Activated CD4-positive, CD25-positive, alpha-beta regulatory T cell (primary cell): Measurements from ENCODE around the gene PGAM5.
"Not testable (repeated sequence)": the region's sequence is repeated elsewhere in the genome, so short reads cannot be mapped to it uniquely, and the experiment has no call there.

Experiments
- DNase-seq, 4 experiments: peaks; one replicate each; lab custom pipeline; 2025; lab: John Stamatoyannopoulos, UW

The PGAM5 gene

GRCh38 chr12:132689227-132689626 is 21.4 kb upstream of the PGAM5 start:
- no peak for DNase-seq

GRCh38 chr12:132690112-132690511 is 20.5 kb upstream of the PGAM5 start:
- DNase-seq = no peak

- DNase-seq = not testable (repeated sequence)
Measured at GRCh38 chr12:132692030-132692429, 18.6 kb upstream of the PGAM5 start.

- DNase-seq = not testable (repeated sequence)
Measured at GRCh38 chr12:132694888-132695287, 15.8 kb upstream of the PGAM5 start.

GRCh38 chr12:132695431-132695830 is 15.2 kb upstream of the PGAM5 start:
- no peak for DNase-seq

- DNase-seq = no peak
Measured at GRCh38 chr12:132698341-132698740, 12.3 kb upstream of the PGAM5 start.

- DNase-seq = no peak
Measured at GRCh38 chr12:132700212-132700822, 10.3 kb upstream of the PGAM5 start.

GRCh38 chr12:132702640-132703039 is 8.0 kb upstream of the PGAM5 start:
- DNase-seq = no peak

- no peak for DNase-seq
Measured at GRCh38 chr12:132703641-132704040, 7.0 kb upstream of the PGAM5 start.

GRCh38 chr12:132707241-132707640 is 3.4 kb upstream of the PGAM5 start:
- DNase-seq = no peak

- no peak for DNase-seq
Measured at GRCh38 chr12:132708150-132708549, 2.5 kb upstream of the PGAM5 start.

- DNase-seq = no peak
Measured at GRCh38 chr12:132710043-132710404, 618 bp upstream of the PGAM5 start.

- DNase-seq = no peak
Measured at GRCh38 chr12:132711080-132711843, 620 bp downstream of the PGAM5 start.

GRCh38 chr12:132713123-132713522 is 2.5 kb downstream of the PGAM5 start:
- no peak for DNase-seq

GRCh38 chr12:132715874-132716273 is 5.2 kb downstream of the PGAM5 start:
- DNase-seq = no peak

GRCh38 chr12:132716356-132716755 is 5.7 kb downstream of the PGAM5 start:
- no peak for DNase-seq

- no peak for DNase-seq
Measured at GRCh38 chr12:132717011-132717410, 6.4 kb downstream of the PGAM5 start.

GRCh38 chr12:132717531-132718387 is 7.1 kb downstream of the PGAM5 start:
- no peak for DNase-seq

- no peak for DNase-seq
Measured at GRCh38 chr12:132718644-132719043, 8.0 kb downstream of the PGAM5 start.

GRCh38 chr12:132719141-132719953 is 8.7 kb downstream of the PGAM5 start:
- DNase-seq = no peak

- no peak for DNase-seq
Measured at GRCh38 chr12:132719954-132720324, 9.3 kb downstream of the PGAM5 start.
